K562 (cell line): ENCODE results near the gene PTBP3. TPM values are rescaled to one million over a fixed set of nuclear protein-coding genes. Genes with fewer than 3 reads are reported as not detected.

Experiments used
- ATAC-seq: fragments of 200-7000 bp; cut with Tn5 transposase; 3 replicates; pipeline ENCODE4 v1.9.1; 2020; ENCODE audit warnings: moderate library complexity
- BruUV-seq: library from RNA; stranded (reverse); fragments of 400-500 nt; replicated peaks from 2 replicates; lab custom pipeline; 2021; lab: Mats Ljungman, UMichigan
- CTCF ChIA-PET: fragments of 300-600 bp; formaldehyde crosslinking; extraction: SDS; loops from one replicate; lab custom pipeline; 2021; ENCODE audit warnings: low intra/inter-chr PET ratio; lab: Yijun Ruan, JAX
- POLR2A ChIA-PET: fragments of 300-600, 350-650 bp; sonication (Branson Sonifier 250); formaldehyde crosslinking; extraction: SDS; loops from one replicate; lab custom pipeline; 2021; ENCODE audit warnings: antibody characterized with exemption, inconsistent platforms; lab: Yijun Ruan, JAX
- DNase-seq, 4 experiments: peaks; one replicate each; pipeline versions ENCODE4 v3.0.0 to v3.0.0-alpha.2; 2011 to 2018; ENCODE audit warnings: low spot score in 3 of 4, mixed read lengths in 3 of 4; ENCODE audit errors: extremely low read depth in 1 of 4
- FAIRE-seq: peaks from 2 replicates; lab custom pipeline; 2011; peaks lifted over from hg19 to GRCh38; lab: Jason Lieb, UNC
- H2AFZ ChIP-seq: 2 replicates; pipeline ENCODE4 v1.6.0; 2011; ENCODE audit warnings: low read depth, low read length, control low read depth, inconsistent platforms
- H3K27ac ChIP-seq: fragments of 200-600 bp; 3 replicates; pipeline ENCODE4 v1.8.0; 2011; ENCODE audit warnings: low read depth, mild to moderate bottlenecking, control low read depth, inconsistent platforms, low read length, moderate library complexity, mixed read lengths; ENCODE audit errors: extremely low read depth
- H3K27me3 ChIP-seq, 2 experiments: fragments of 300-600 bp in 1 of 2; 2 replicates in 1 of 2; 3 replicates in 1 of 2; pipeline versions ENCODE4 v1.6.0 to v1.8.0; 2011; ENCODE audit warnings: inconsistent platforms in 2 of 2, low read length in 2 of 2, mild to moderate bottlenecking in 1 of 2, mixed read lengths in 1 of 2, moderate library complexity in 1 of 2; ENCODE audit not compliant: control insufficient read depth in 2 of 2, insufficient read depth in 2 of 2
- H3K36me3 ChIP-seq: fragments of 300-600 bp; 3 replicates; pipeline ENCODE4 v1.8.0; 2011; ENCODE audit warnings: mild to moderate bottlenecking, low read length, inconsistent platforms; ENCODE audit not compliant: control insufficient read depth, insufficient read depth
- H3K4me1 ChIP-seq, 2 experiments: fragments of 200-600 bp in 1 of 2; replicated peaks in 1 of 2; 2 replicates in 1 of 2; 3 replicates in 1 of 2; pipeline versions ENCODE4 v1.5.1 to v1.8.0; 2011; ENCODE audit warnings: inconsistent platforms in 2 of 2, low read length in 2 of 2, mild to moderate bottlenecking in 1 of 2, mixed read lengths in 1 of 2, moderate library complexity in 1 of 2; ENCODE audit not compliant: control insufficient read depth in 2 of 2, insufficient read depth in 2 of 2
- H3K4me2 ChIP-seq: 2 replicates; pipeline ENCODE4 v1.6.1; 2011; ENCODE audit warnings: low read length, control low read depth, inconsistent platforms, mixed read lengths; ENCODE audit not compliant: insufficient read depth
- H3K4me3 ChIP-seq: fragments of 200-600 bp; sonication (generic), shearing (Covaris generic); 2 replicates; pipeline ENCODE4 v1.5.1; 2016; ENCODE audit warnings: control low read depth, inconsistent platforms
- H3K79me2 ChIP-seq: fragments of 200-600 bp; 3 replicates; pipeline ENCODE4 v1.8.0; 2011; ENCODE audit warnings: low read length, inconsistent platforms; ENCODE audit not compliant: control insufficient read depth, insufficient read depth
- H3K9ac ChIP-seq, 2 experiments: 2 replicates each; pipeline versions ENCODE4 v1.6.0 to v1.6.1; 2011; ENCODE audit warnings: low read depth in 2 of 2, low read length in 2 of 2, control low read depth in 1 of 2, inconsistent platforms in 1 of 2, mild to moderate bottlenecking in 1 of 2, mixed read lengths in 1 of 2; ENCODE audit not compliant: insufficient read depth in 1 of 2
- H3K9me1 ChIP-seq: one replicate; pipeline ENCODE4 v1.6.0; 2011; ENCODE audit warnings: inconsistent platforms, mild to moderate bottlenecking, low read length, moderate library complexity; ENCODE audit not compliant: control insufficient read depth, insufficient read depth
- H3K9me3 ChIP-seq: replicated peaks from 2 replicates; pipeline ENCODE4 v1.5.1; 2011; ENCODE audit warnings: low read depth, low read length, inconsistent platforms; ENCODE audit not compliant: control insufficient read depth, insufficient read depth
- H4K20me1 ChIP-seq: replicated peaks from 2 replicates; pipeline ENCODE4 v1.6.1; 2011; ENCODE audit warnings: low read length, inconsistent platforms, mixed read lengths; ENCODE audit not compliant: control insufficient read depth, insufficient read depth
- BRF1 ChIP-seq: IDR thresholded peaks from 3 replicates; pipeline ENCODE4 v1.6.1; 2011; ENCODE audit warnings: borderline replicate concordance, mild to moderate bottlenecking; ENCODE audit not compliant: insufficient read length; ENCODE audit errors: extremely low read depth
- CBFA2T3 ChIP-seq: fragments of 450-650 bp; IDR thresholded peaks from 2 replicates; pipeline ENCODE4 v1.6.1; 2017
- CSDE1 ChIP-seq, 2 experiments: fragments of 450-650 bp; IDR thresholded peaks; 2 replicates each; pipeline ENCODE4 v1.6.1; 2016; ENCODE audit warnings: mild to moderate bottlenecking in 1 of 2
- DDX20 ChIP-seq: fragments of 450-650 bp; IDR thresholded peaks from 2 replicates; pipeline ENCODE4 v1.6.1; 2016; ENCODE audit warnings: missing genetic modification characterization, low read depth, mild to moderate bottlenecking, missing compliant biosample characterization, moderate library complexity
- FOSL1 ChIP-seq: fragments of 200-800 bp; sonication (Bioruptor generic); conservative IDR thresholded peaks from 2 replicates; pipeline ENCODE4 v1.6.1; 2016; ENCODE audit warnings: missing genetic modification characterization, missing compliant biosample characterization
- HDGF ChIP-seq: fragments of 450-650 bp; IDR thresholded peaks from 2 replicates; pipeline ENCODE4 v1.6.1; 2016
- HOXB6 ChIP-seq: fragments of 250-450 bp; sonication (Bioruptor Pico); IDR thresholded peaks from 2 replicates; pipeline ENCODE4 v1.5.1; 2022; ENCODE audit warnings: mild to moderate bottlenecking, borderline replicate concordance
- IRF1 ChIP-seq: sonication (generic); formaldehyde crosslinking; IDR thresholded peaks from 2 replicates; pipeline ENCODE4 v1.8.0; 2022; ENCODE audit warnings: missing genetic modification reagents, mild to moderate bottlenecking, borderline replicate concordance
- NFYB ChIP-seq: IDR thresholded peaks from 2 replicates; pipeline ENCODE4 v1.6.1; 2011; ENCODE audit warnings: mild to moderate bottlenecking, moderate library complexity; ENCODE audit not compliant: insufficient read length; ENCODE audit errors: extremely low read depth
- ZEB2 ChIP-seq: fragments of 450-650 bp; IDR thresholded peaks from 2 replicates; pipeline ENCODE4 v1.6.1; 2016
- ZFP36 ChIP-seq: fragments of 150-350 bp; IDR thresholded peaks from 2 replicates; pipeline ENCODE4 v1.6.1; 2018; ENCODE audit warnings: low read length, low read depth; ENCODE audit not compliant: partially characterized antibody
- ZFPM2 ChIP-seq: fragments of 250-450 bp; sonication (Bioruptor Pico); IDR thresholded peaks from 2 replicates; pipeline ENCODE4 v1.5.1; 2022; ENCODE audit warnings: mild to moderate bottlenecking
- ZFX ChIP-seq: sonication (generic); formaldehyde crosslinking; IDR thresholded peaks from 2 replicates; pipeline ENCODE4 v1.8.0; 2022; ENCODE audit warnings: mild to moderate bottlenecking, missing genetic modification reagents, moderate library complexity
- ZNF146 ChIP-seq: IDR thresholded peaks from one replicate; pipeline ENCODE4 v1.6.1; 2018; ENCODE audit warnings: missing compliant biosample characterization; ENCODE audit not compliant: unreplicated experiment
- ZNF274 ChIP-seq: IDR thresholded peaks from 2 replicates; pipeline ENCODE4 v1.6.1; 2011; ENCODE audit warnings: low read depth, mild to moderate bottlenecking, low read length, moderate library complexity, borderline replicate concordance
- WGBS: fragments of 100-300 bp; shearing (Covaris generic); methylation state at CpG from one replicate; pipeline ENCODE4 v1.1.6; 2016; ENCODE audit warnings: low coverage, mixed read lengths; ENCODE audit not compliant: insufficient coverage; ENCODE audit errors: missing lambda C conversion rate; 5-methylcytosine and 5-hydroxymethylcytosine counted together
- in situ Hi-C: fragments of 300-500 bp; cut with MboI; formaldehyde crosslinking; loops from 4 replicates; pipeline ENCODE4 v1.15.0; 2018; ENCODE audit warnings: inconsistent platforms, mixed read lengths
- intact Hi-C: fragments of 100-400 bp; cut with micrococcal nuclease; formaldehyde crosslinking; loops from 2 replicates; pipeline ENCODE4 v1.14.2; 2022
- polyA plus RNA-seq, 8 experiments: library from polyadenylated mRNA; depleted of rRNA in 4 of 8; stranded (reverse) in 5 of 8; unstranded in 3 of 8; fragments of >200 nt; fragmentation: Nextera tagmentation in 2 of 8; fragmentation: Illumina TruSeq in 1 of 8; extraction: Ambion mirVana in 2 of 8; extraction: Trizol in 1 of 8; gene quantifications; 2 replicates each; pipeline versions ENCODE4 v1.2.1 to v1.2.3, GENCODE V29; 2011 to 2014; ENCODE audit warnings: inconsistent platforms in 1 of 8, missing spikeins in 1 of 8
- total RNA-seq, 7 experiments: library from RNA; depleted of rRNA in 6 of 7; stranded (reverse); fragments of >200 nt in 6 of 7; fragmentation: Illumina TruSeq in 2 of 7; extraction: Trizol in 2 of 7; gene quantifications; 2 replicates each; pipeline versions ENCODE4 v1.2.1 to v1.2.3, GENCODE V29; 2011 to 2021; ENCODE audit warnings: low replicate concordance in 1 of 7

The PTBP3 gene
- total and polyA plus RNA-seq, 9 of the 15 experiments (the other 6 are each of a cell fraction or from before 2014, with no cell fraction given): 22.4 to 132 (median 68.0) TPM

- H3K9me1 ChIP-seq: no peaks in the 10 kb centered on the region
- no peak overlapping the region for H3K4me3 ChIP-seq
- no peak overlapping the region for H3K27ac ChIP-seq
- FAIRE-seq: no peak
- TF ChIP-seq ZNF146 (CRISPR knock-in tag): no peak
- peak; percentile 31; the same call in 1 of the 2 replicates for TF ChIP-seq FOSL1 (tag)
- TF ChIP-seq, all 486 proteins: peak for 1
- Histone ChIP-seq H3K4me1 (peaks cover 0 to 2% of the 10 kb centered on the region in 2 experiments; a peak in 3 of 5 replicates), H3K27me3 (no peaks in the 10 kb centered on the region), H3K9me3 (no peaks in the 10 kb centered on the region), H2AFZ (no peak overlapping the region), H3K9ac (no peak overlapping the region), H3K79me2 (0 out of 3 replicates have a peak, but pooled peaks cover 9% of the 10 kb centered on the region), H3K4me2 (no peak overlapping the region), H4K20me1 (no peaks in the 10 kb centered on the region), H3K36me3 (peaks cover 20% of the 10 kb centered on the region)
- ATAC-seq (no peak), DNase-seq (no peak)
- CTCF ChIA-PET: no interaction called here
- intact Hi-C loops (no loop called here), in situ Hi-C loops (no loop called here)
- POLR2A ChIA-PET: interaction anchor here (1.1 kb wide), 1 partner anchor 15 kb away, joined by 3 read pairs; no protein-coding TSS in a partner anchor
- no TSS peak for BruUV-seq
- 24% methylated on average over 2 of the region's 2 CpGs for WGBS
Observed at GRCh38 chr9:112241491-112241890, 91.9 kb downstream of the PTBP3 start.

GRCh38 chr9:112239708-112240107, 93.7 kb downstream of the PTBP3 start:
- Histone ChIP-seq H3K4me3 (no peak overlapping the region), H3K79me2 (0 out of 3 replicates have a peak, but pooled peaks cover 9% of the 10 kb centered on the region), H3K36me3 (peaks cover 22% of the 10 kb centered on the region), H3K9me1 (no peaks in the 10 kb centered on the region), H3K9ac (no peak overlapping the region), H3K4me1 (peaks cover 0 to 2% of the 10 kb centered on the region in 2 experiments; a peak in 3 of 5 replicates), H3K4me2 (no peak overlapping the region), H3K9me3 (no peaks in the 10 kb centered on the region), H3K27me3 (no peaks in the 10 kb centered on the region), H3K27ac (no peak overlapping the region), H2AFZ (no peak overlapping the region)
- ChIA-PET CTCF (interaction anchor here (0.5 kb wide), 1 partner anchor 74 kb away, joined by 3 read pairs; no protein-coding TSS in a partner anchor), POLR2A (interaction anchor here (0.7 kb wide), 1 partner anchor 18 kb away, joined by 3 read pairs; no protein-coding TSS in a partner anchor)
- FAIRE-seq: no peak
- DNase-seq: no peak
- 67% methylated on average over 1 of the region's 2 CpGs for WGBS
- ATAC-seq: no peak
- TF ChIP-seq ZFX (no peak), IRF1 (CRISPR knock-in tag) (no peak), CSDE1 (IDR thresholded peaks at IDR 0.05) (no peak), DDX20 (no peak), HDGF (no peak), ZNF274 (no peak), ZFPM2 (CRISPR knock-in tag) (no peak), ZFP36 (no peak), ZEB2 (no peak), BRF1 (no peak), HOXB6 (CRISPR knock-in tag) (no peak), CBFA2T3 (no peak), NFYB (no peak)
- TF ChIP-seq, all 486 proteins: peak for 0
- intact Hi-C loops: loop anchor here (5.0 kb wide), 1 partner anchor 78 kb away; no protein-coding TSS in a partner anchor
- in situ Hi-C loops: no loop called here
- H4K20me1 ChIP-seq: no peaks in the 10 kb centered on the region
- BruUV-seq: no TSS peak
